ENCODE measurements around the gene SPATA20.

Gene SPATA20

GRCh38 chr17:50551884-50552283, 4.9 kb downstream of the SPATA20 start:
- Histone ChIP-seq H3K4me3 (no peak overlapping the region), H3K27ac (no peak overlapping the region)

DNA sequence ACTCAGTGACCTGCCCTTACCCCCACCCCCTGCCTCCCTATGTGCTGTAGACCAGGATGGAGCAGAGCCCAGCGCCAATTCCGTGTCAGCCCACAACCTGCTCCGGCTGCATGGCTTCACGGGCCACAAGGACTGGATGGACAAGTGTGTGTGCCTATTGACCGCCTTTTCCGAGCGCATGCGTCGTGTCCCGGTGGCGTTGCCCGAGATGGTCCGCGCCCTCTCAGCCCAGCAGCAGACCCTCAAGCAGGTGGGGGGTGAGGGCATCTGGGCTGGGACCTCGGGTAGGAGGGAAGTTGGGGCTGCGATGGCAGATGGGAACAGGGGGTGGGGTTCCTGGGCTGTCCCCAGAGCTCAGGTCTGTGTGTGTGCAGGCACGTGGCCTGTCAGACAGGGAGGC, 7.2 kb downstream of the SPATA20 start:
- H3K27ac ChIP-seq: no peak overlapping the region

DNA sequence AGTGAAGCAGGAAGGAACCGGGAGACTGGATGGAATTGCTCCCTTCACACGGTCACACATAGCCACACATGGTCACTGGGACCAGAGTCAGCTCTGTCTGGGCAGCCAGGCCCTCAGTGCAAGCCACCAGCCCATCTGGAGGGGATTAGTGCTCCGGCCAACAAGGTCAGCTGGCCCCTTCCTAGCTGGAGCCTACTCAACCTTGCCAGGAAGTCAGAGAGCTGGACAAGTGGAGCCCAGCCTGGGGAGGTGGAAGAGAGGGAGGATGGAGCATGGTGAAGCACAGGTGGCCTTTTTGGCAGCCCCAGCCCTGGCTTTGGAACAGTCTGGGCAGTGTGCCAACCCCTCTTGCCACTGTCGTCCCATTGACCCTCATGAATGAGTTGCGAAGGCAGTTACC, 9.8 kb downstream of the SPATA20 start:
- no peak overlapping the region for H3K4me3 ChIP-seq
- no peak overlapping the region for H3K27ac ChIP-seq

More for the DNA sequence above, 7.2 kb downstream of the SPATA20 start:
- no peak overlapping the region for H3K4me3 ChIP-seq

- H3K27ac ChIP-seq: no peak overlapping the region
Measured at GRCh38 chr17:50557630-50558029, 10.7 kb downstream of the SPATA20 start.

GRCh38 chr17:50558091-50558490, 11.1 kb downstream of the SPATA20 start:
- H3K4me3 ChIP-seq: no peak overlapping the region
- H3K27ac ChIP-seq: peak overlapping the region in 1 of 21 experiments; percentile 29

More at GRCh38 chr17:50557630-50558029, 10.7 kb downstream of the SPATA20 start:
- H3K4me3 ChIP-seq: no peak overlapping the region

DNA sequence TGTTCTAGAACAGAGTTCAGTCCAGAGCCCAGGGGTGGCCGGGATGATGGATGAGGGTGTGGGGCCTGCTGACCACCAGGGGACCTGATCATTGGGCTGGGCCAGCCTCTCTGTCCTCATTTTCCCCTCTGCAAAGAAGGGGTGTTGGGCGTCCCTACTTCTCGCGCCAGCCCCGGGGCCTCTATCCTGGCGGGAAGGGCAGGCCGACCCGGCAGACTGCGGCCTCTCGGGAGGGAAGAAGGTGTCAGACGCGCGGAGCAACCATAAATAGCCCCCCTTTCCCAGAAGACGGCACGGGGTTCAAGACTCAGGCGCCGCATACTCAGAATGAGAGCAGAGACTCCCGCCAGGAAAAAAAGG, 11.6 kb downstream of the SPATA20 start:
- H3K4me3 ChIP-seq: no peak overlapping the region
- H3K27ac ChIP-seq: peak overlapping the region in 1 of 21 experiments; percentile 29

GRCh38 chr17:50558941-50559614, 12.1 kb downstream of the SPATA20 start:
- Histone ChIP-seq H3K4me3 (peak overlapping the region in 5 of 7 experiments; percentile 1 to 56 (median 12)), H3K27ac (peak overlapping the region in 3 of 21 experiments; percentile 29 to 34 (median 31))

- H3K27ac ChIP-seq: peak overlapping the region in 4 of 21 experiments; percentile 31 to 75 (median 34)
Measured at GRCh38 chr17:50559674-50560184, 12.8 kb downstream of the SPATA20 start.

DNA sequence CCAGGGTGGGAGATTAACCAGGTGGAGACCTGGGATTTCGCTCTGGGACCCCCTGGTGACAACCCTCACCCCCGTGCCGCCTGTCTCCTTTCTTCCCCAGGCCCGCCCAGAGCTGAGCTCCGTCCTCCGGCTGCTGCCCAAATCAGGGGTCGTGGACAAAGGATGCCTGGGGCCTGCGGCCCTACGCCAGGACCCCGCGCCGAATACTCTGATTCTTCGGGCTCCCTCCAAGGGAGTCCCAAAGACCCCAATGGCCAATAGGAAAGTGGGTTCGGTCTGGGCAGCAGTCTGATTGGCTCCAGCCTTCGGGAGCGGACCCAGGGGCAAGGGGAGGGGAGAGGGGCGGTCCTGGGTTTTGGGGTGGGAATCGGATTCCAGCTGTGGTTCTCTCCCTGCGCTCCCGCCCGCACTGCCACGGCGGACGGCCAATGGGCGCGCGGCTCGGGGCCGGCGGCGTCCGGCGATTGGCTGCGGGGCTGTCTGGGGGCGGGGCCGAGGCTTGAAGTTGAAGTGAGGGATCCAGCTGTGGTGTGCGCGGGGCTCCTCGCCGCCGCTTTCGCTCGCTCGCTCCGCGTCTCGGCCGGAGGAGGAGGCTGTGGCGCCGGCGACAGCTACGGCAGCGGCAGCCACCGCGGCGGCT, 13.3 kb downstream of the SPATA20 start, which contains the start of gene CACNA1G:
TSS of gene CACNA1G (plus strand) at position 531 of the 640 bp plus-strand sequence. CDS start 745 bp downstream, outside the sequence.
- Histone ChIP-seq H3K4me3 (peak within 1 kb of the TSS; percentile 39 to 56 (median 49)), H3K27ac (peak within 1 kb of the TSS in 14 of 21 experiments; percentile 4 to 75 (median 44))

More at GRCh38 chr17:50559674-50560184, 12.8 kb downstream of the SPATA20 start:
- H3K4me3 ChIP-seq: peak overlapping the region; percentile 39 to 56 (median 49)

- H3K4me3 ChIP-seq: peak overlapping the region; percentile 39 to 56 (median 49)
- H3K27ac ChIP-seq: peak overlapping the region in 14 of 21 experiments; percentile 4 to 75 (median 44)
Measured at GRCh38 chr17:50560931-50561745, 14.2 kb downstream of the SPATA20 start.

GRCh38 chr17:50561746-50562141, 14.8 kb downstream of the SPATA20 start:
- Histone ChIP-seq H3K4me3 (peak overlapping the region; percentile 39 to 56 (median 49)), H3K27ac (peak overlapping the region in 9 of 21 experiments; percentile 4 to 75 (median 47))

DNA sequence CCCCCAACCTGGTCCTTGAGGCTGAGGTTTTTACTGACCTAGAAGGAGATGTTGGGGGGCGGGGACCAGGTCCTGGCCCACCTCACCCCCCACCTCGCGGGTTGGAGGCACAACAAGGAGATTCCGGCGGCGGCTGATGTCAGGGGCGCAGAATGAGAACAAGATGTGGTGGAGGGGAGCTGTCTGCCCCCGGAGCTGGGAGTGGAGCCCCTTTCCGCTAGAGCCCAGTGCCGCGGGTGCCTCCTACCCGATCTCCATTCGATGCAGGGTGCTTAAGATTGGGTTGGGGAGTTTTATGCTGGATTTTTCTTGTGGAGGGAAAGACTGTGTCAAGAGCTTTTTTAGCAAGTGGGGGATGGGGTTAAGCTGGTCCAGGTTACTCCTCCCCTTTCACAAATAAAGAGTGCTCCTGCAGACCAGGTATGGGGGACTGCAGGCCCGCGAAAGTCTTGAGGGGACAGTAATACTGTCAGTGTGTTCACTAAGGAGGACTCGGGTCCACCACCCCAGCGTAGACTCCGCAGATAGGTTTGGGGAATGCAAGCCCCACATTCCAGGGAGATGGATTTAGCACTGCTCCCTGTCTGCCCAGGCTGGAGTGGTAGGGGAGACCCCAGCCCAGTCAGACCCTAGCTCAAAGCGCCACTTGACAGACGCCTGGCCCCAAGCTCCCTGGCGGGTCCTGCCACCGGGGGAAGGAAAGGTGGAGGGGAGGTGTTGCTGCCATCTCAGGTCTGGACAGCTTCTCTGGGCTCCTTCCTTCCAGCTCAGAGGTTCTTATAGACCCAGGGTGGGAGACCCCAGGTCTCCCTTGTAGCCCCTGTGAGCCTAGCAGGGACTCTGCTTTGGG, 15.5 kb downstream of the SPATA20 start:
- Histone ChIP-seq H3K27ac (peak overlapping the region in 7 of 21 experiments; percentile 0 to 75 (median 38)), H3K4me3 (peak overlapping the region in 5 of 7 experiments; percentile 39 to 56 (median 49))

GRCh38 chr17:50563092-50563511, 16.1 kb downstream of the SPATA20 start:
- H3K27ac ChIP-seq: peak overlapping the region in 5 of 21 experiments; percentile 24 to 75 (median 47)
- H3K4me3 ChIP-seq: no peak overlapping the region

GRCh38 chr17:50564916-50565315, 17.9 kb downstream of the SPATA20 start:
- H3K4me3 ChIP-seq: no peak overlapping the region
- H3K27ac ChIP-seq: peak overlapping the region in 19 of 21 experiments; percentile 22 to 85 (median 56)

GRCh38 chr17:50565402-50566350, 18.7 kb downstream of the SPATA20 start:
- Histone ChIP-seq H3K4me3 (no peak overlapping the region), H3K27ac (peak overlapping the region in 18 of 21 experiments; percentile 7 to 85 (median 54))

DNA sequence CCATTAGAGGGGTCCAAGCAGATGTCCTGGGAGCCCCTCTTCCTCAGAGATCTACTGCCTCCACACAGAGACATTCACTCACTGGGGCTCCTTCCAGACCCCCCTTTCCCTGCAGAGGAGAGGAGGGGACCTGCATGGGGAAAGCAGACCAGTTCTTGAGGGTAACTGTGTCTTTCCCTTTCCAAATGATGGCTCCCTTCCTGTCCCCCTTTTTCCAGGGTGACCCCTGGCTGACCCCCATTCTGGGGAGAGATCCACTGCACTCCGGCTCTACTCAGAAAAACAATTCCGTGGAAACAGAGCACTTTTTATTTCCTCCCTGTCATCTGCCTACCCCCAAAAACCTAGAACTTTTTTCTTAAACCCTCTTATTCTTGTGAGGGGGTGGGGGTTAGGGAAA, 19.9 kb downstream of the SPATA20 start:
- Histone ChIP-seq H3K27ac (no peak overlapping the region), H3K4me3 (no peak overlapping the region)

GRCh38 chr17:50568659-50569058, 21.7 kb downstream of the SPATA20 start:
- Histone ChIP-seq H3K4me3 (no peak overlapping the region), H3K27ac (no peak overlapping the region)

DNA sequence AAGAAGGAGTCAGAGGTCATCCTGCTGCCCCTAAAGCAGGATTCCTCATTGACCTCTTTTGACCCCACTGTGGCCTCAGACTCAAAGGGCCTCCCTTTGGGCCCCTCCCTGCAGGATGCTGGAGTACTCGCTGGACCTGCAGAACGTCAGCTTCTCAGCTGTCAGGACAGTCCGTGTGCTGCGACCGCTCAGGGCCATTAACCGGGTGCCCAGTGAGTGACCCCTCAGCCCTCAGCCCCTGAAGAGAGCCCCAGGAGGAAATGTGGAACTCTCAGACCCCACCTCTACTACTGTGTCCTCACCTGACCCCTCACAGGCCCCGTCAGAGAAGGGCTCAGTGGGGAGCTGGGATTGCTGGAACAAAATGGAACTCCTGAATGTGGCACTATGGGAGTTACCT, 22.6 kb downstream of the SPATA20 start:
- Histone ChIP-seq H3K27ac (no peak overlapping the region), H3K4me3 (no peak overlapping the region)

All from skin epidermis (tissue), 12 donors.